IPS DF 6.9 (cell line): ENCODE results near the gene DCUN1D2.

Experiments used
- DNase-seq: peaks from one replicate; pipeline ENCODE4 v3.0.0-alpha.2; 2013; ENCODE audit warnings: low read depth, low spot score
- H3K27ac ChIP-seq: one replicate; pipeline ENCODE4 v1.5.1; 2013; ENCODE audit warnings: low read length, control low read depth
- H3K27me3 ChIP-seq: 2 replicates; pipeline ENCODE4 v1.6.1; 2013; ENCODE audit warnings: mild to moderate bottlenecking, low read length; ENCODE audit not compliant: control insufficient read depth, insufficient read depth
- H3K36me3 ChIP-seq: 2 replicates; pipeline ENCODE4 v1.6.1; 2013; ENCODE audit warnings: low read length; ENCODE audit not compliant: control insufficient read depth, insufficient read depth
- H3K4me1 ChIP-seq: 2 replicates; pipeline ENCODE4 v1.6.1; 2013; ENCODE audit warnings: low read length; ENCODE audit not compliant: control insufficient read depth, insufficient read depth
- H3K4me3 ChIP-seq: 2 replicates; pipeline ENCODE4 v1.5.1; 2013; ENCODE audit warnings: mild to moderate bottlenecking, low read length
- H3K9me3 ChIP-seq: 2 replicates; pipeline ENCODE4 v1.6.1; 2013; ENCODE audit warnings: low read length, inconsistent platforms; ENCODE audit not compliant: control insufficient read depth, insufficient read depth
- WGBS: extraction: QIAGEN DNeasy Blood & Tissue Kit; methylation state at CpG from one replicate; pipeline ENCODE4 v1.1.7; 2013; ENCODE audit warnings: mixed read lengths, missing lambda C conversion rate; ENCODE audit not compliant: insufficient read length, insufficient coverage; 5-methylcytosine and 5-hydroxymethylcytosine counted together

Gene DCUN1D2

GRCh38 chr13:113417008-113417751 lies 73.3 kb downstream of the DCUN1D2 start:
- no peak overlapping the region for H3K27ac ChIP-seq
- no peak for DNase-seq
- no peak overlapping the region for H3K4me3 ChIP-seq
- WGBS: no CpG with 5 or more reads among the region's 28 CpGs
- H3K27me3 ChIP-seq: no peaks in the 10 kb centered on the region
- H3K4me1 ChIP-seq: no peaks in the 10 kb centered on the region
- H3K9me3 ChIP-seq: no peaks in the 10 kb centered on the region
- no peaks in the 10 kb centered on the region for H3K36me3 ChIP-seq

GRCh38 chr13:113415825-113416224 lies 74.7 kb downstream of the DCUN1D2 start:
- DNase-seq: no peak
- Histone ChIP-seq H3K4me1 (no peaks in the 10 kb centered on the region), H3K9me3 (no peaks in the 10 kb centered on the region), H3K4me3 (no peak overlapping the region), H3K36me3 (no peaks in the 10 kb centered on the region), H3K27me3 (no peaks in the 10 kb centered on the region), H3K27ac (no peak overlapping the region)
- WGBS: no CpG with 5 or more reads among the region's 8 CpGs

- no peak overlapping the region for H3K27ac ChIP-seq
- WGBS: no CpG with 5 or more reads among the region's 15 CpGs
These were observed 75.5 kb downstream of the DCUN1D2 start for GRCh38 chr13:113415032-113415431.

DNA sequence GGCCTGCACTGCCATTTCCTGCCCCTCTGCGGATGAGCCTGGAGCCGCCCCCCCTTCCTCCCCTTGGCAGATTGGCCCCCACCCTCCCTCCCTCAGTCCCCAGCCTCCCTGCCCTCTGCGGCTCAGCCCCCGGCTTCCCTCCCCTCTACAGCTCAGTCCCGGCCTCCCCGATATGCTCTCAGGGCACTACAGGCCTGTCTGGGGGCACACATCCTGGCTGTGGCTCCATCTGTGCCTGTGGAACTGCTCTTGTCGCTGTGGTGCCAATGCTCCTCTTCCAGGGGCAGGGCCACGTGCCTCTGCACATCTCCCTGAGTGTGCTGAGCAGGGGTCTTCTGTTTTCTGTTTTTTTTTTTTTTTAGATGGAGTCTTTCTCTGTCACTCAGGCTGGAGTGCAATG lies 76.2 kb downstream of the DCUN1D2 start:
- no peaks in the 10 kb centered on the region for H3K27me3 ChIP-seq
- no peaks in the 10 kb centered on the region; the same call in 1 of the 2 replicates for H3K4me1 ChIP-seq
- H3K36me3 ChIP-seq: no peaks in the 10 kb centered on the region
- H3K27ac ChIP-seq: no peak overlapping the region
- WGBS: no CpG with 5 or more reads among the region's 8 CpGs
- H3K9me3 ChIP-seq: no peaks in the 10 kb centered on the region
- DNase-seq: no peak
- H3K4me3 ChIP-seq: no peak overlapping the region

More at GRCh38 chr13:113415032-113415431, 75.5 kb downstream of the DCUN1D2 start:
- H3K9me3 ChIP-seq: no peaks in the 10 kb centered on the region
- H3K4me3 ChIP-seq: no peak overlapping the region
- no peaks in the 10 kb centered on the region for H3K27me3 ChIP-seq
- no peak for DNase-seq
- H3K36me3 ChIP-seq: no peaks in the 10 kb centered on the region
- no peaks in the 10 kb centered on the region; the same call in 1 of the 2 replicates for H3K4me1 ChIP-seq

DNA sequence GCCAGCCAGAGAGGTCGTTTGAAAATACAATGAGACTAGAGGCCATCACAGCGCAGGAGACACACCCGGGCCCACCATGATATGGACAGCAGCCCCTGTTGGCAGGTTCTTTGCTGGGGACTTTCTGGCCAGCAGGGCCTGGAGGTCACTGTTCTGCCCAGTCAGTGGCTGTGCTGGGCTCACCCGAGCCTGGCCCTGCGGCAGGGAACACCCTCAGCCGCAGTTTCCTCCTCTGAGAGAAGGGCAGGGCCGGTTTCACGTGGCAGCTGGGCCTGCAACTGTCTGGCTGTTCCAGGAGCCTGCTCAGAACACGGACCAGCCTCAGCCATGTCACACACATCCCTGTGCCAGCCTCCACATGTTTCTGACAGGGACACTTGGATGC lies 76.6 kb downstream of the DCUN1D2 start:
- H3K9me3 ChIP-seq: no peaks in the 10 kb centered on the region
- no peak for DNase-seq
- no peaks in the 10 kb centered on the region for H3K36me3 ChIP-seq
- H3K4me1 ChIP-seq: no peaks in the 10 kb centered on the region; the same call in 1 of the 2 replicates
- H3K27ac ChIP-seq: no peak overlapping the region
- no CpG with 5 or more reads among the region's 9 CpGs for WGBS
- H3K4me3 ChIP-seq: no peak overlapping the region
- no peaks in the 10 kb centered on the region for H3K27me3 ChIP-seq

DNA sequence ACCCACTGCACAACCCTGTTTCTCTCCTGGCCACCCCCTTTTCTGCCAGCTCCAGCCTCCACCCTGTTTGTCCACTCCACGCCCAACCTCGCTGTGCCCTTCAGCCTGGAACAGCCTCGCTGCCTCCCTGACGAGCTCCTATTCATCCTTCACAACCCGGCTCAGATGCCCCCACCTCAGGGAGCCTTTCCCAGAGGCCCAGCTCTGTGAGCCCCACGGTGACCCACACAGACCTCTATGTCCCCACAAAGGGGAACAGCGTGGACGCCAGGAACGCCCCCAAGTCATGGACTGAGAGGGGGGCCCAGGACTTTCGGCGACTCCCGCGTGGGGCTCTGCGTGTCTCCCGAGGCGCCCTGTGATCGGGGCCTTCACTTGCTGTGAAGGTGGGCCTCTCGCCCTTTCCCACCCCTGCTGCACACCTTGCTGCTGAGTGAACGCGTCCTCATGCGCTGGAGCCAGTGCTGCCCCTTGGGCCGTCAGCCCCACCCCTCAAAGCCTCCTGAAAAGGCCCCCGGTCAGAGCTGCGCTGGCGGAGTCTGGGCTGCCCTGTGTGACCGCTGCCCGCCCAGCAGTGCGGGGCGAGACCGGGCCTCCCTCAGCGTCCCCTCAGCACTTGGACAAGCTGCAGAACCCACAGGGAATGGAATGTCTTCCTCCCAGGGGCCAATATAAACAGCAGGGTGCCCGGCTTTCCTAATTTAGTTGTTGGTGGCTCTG lies 77.2 kb downstream of the DCUN1D2 start:
- Histone ChIP-seq H3K4me3 (no peak overlapping the region), H3K27me3 (no peaks in the 10 kb centered on the region), H3K36me3 (no peaks in the 10 kb centered on the region), H3K9me3 (no peaks in the 10 kb centered on the region), H3K4me1 (no peaks in the 10 kb centered on the region; the same call in 1 of the 2 replicates), H3K27ac (no peak overlapping the region)
- no CpG with 5 or more reads among the region's 32 CpGs for WGBS
- DNase-seq: no peak

DNA sequence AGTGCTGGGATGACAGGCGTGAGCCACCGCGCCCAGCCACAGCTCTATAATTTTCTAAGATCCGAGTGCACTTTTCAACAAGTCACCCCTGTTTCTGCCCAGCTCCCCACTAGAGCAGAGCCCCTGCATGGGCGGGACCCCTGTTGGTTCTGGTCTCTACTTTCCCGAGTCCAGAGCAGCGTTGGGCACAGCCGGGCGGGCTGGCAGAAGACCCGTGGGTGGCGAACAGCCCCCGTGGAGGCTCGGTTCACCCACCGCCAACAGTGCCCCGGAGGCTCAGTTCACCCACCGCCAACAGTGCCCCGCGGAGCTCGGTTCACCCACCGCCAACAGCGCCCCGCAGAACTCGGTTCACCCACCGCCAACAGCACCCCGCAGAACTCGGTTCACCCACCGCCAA lies 78.1 kb downstream of the DCUN1D2 start:
- WGBS: no CpG with 5 or more reads among the region's 27 CpGs
- Histone ChIP-seq H3K4me3 (no peak overlapping the region), H3K36me3 (no peaks in the 10 kb centered on the region), H3K27ac (no peak overlapping the region), H3K9me3 (no peaks in the 10 kb centered on the region), H3K27me3 (no peaks in the 10 kb centered on the region), H3K4me1 (no peaks in the 10 kb centered on the region; the same call in 1 of the 2 replicates)
- DNase-seq: no peak

GRCh38 chr13:113411216-113412023 lies 79.1 kb downstream of the DCUN1D2 start:
- H3K9me3 ChIP-seq: no peaks in the 10 kb centered on the region
- H3K36me3 ChIP-seq: no peaks in the 10 kb centered on the region
- WGBS: no CpG with 5 or more reads among the region's 30 CpGs
- no peaks in the 10 kb centered on the region; the same call in 1 of the 2 replicates for H3K4me1 ChIP-seq
- H3K27me3 ChIP-seq: no peaks in the 10 kb centered on the region
- H3K27ac ChIP-seq: no peak overlapping the region
- no peak overlapping the region for H3K4me3 ChIP-seq
- no peak for DNase-seq

DNA sequence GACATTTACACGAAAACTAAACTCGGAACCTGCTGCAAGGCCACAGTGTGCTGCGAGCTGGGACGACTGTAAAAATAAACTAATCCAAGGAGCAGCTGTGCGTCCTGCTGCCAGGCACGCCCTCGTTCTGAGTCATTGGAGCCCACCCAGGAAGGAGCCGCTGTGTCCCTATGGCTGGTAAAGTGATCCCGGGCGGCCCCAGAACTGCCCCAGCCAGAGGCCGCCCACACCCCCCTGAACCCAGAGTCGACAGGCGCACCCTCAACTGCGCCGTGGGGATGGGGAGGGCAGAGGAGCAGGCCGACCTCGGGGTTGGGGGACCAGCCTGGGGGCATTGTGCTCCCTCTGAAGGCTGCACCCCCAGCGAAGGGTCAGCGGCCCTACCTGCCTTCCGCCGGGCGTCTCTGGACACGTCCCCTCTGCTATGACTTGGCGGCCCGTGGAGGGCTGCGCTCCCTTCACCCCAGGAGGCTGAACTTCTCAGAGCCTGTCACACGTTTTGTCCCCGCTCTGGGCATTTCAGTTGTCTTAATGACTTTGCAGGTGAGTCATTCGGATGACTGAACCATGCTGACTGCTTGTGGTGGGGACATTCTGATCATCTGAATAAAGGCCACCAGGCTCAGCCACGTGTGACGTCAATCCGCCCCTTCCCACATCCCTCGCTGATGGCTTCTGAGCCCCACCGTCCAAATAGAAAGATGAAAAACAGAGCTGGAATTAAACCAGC lies 79.9 kb downstream of the DCUN1D2 start:
- Histone ChIP-seq H3K27ac (no peak overlapping the region), H3K4me1 (no peaks in the 10 kb centered on the region; the same call in 1 of the 2 replicates), H3K27me3 (no peaks in the 10 kb centered on the region), H3K36me3 (no peaks in the 10 kb centered on the region), H3K4me3 (no peak overlapping the region), H3K9me3 (no peaks in the 10 kb centered on the region)
- WGBS: no CpG with 5 or more reads among the region's 34 CpGs
- DNase-seq: no peak

DNA sequence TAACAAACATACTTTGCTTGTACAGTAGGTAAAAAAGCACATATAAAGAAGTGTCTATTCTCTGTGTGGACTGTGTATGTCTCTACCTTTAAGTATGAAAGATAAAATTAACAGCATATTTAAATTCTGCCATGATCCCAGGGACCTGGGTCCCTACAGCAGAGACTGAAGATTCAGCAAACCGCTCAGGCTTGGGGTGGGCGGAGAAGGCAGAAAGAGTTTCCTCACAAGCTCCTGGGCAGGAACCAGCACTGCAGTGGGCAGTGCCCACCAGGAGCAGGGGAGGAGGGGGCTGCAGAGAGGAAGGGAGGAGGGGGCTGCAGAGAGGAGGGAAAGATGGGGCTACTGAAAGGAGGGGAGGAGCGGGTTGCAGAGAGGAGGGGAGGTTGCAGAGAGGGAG lies 81.9 kb downstream of the DCUN1D2 start:
- no peaks in the 10 kb centered on the region for H3K9me3 ChIP-seq
- H3K4me1 ChIP-seq: no peaks in the 10 kb centered on the region; the same call in 1 of the 2 replicates
- DNase-seq: no peak
- no peak overlapping the region for H3K4me3 ChIP-seq
- WGBS: no CpG with 5 or more reads among the region's 3 CpGs
- H3K27ac ChIP-seq: no peak overlapping the region
- no peaks in the 10 kb centered on the region for H3K27me3 ChIP-seq
- no peaks in the 10 kb centered on the region for H3K36me3 ChIP-seq
